Upper lobe of left lung (tissue), 4 donors: ENCODE data around the gene PCDHB15.
"Not testable (repeated sequence)": the region's sequence is repeated elsewhere in the genome, so short reads cannot be mapped to it uniquely, and the experiment has no call there.

Source experiments
- POLR2A ChIP-seq, 4 donors: fragments of 450-650 bp; IDR thresholded peaks; one replicate each; pipeline ENCODE4 v1.5.1; 2016 to 2017; ENCODE audit warnings: antibody characterized with exemption in 4 of 4, mild to moderate bottlenecking in 2 of 4
- POLR2AphosphoS5 ChIP-seq, 2 donors: sonication (generic); formaldehyde crosslinking; IDR thresholded peaks; one replicate each; pipeline ENCODE4 v1.5.1; 2017; ENCODE audit warnings: antibody characterized with exemption in 2 of 2
- TF ChIP-seq, protein P1 (sequence below), 6 experiments: fragments of 450-650 bp in 4 of 6; fragments of 200-600 bp in 2 of 6; sonication (generic) in 2 of 6; IDR thresholded peaks; one replicate each; pipeline ENCODE4 v1.5.1; 2016 to 2019; ENCODE audit warnings: antibody characterized with exemption in 6 of 6

DNA sequence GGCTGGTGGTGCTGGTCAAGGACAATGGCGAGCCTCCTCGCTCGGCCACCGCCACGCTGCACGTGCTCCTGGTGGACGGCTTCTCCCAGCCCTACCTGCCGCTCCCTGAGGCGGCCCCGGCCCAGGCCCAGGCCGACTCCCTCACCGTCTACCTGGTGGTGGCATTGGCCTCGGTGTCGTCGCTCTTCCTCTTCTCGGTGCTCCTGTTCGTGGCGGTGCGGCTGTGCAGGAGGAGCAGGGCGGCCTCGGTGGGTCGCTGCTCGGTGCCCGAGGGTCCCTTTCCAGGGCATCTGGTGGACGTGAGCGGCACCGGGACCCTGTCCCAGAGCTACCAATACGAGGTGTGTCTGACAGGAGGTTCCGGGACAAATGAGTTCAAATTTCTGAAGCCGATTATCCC is 19.8 kb upstream of the PCDHB15 start:
- TF ChIP-seq, protein P1, sequence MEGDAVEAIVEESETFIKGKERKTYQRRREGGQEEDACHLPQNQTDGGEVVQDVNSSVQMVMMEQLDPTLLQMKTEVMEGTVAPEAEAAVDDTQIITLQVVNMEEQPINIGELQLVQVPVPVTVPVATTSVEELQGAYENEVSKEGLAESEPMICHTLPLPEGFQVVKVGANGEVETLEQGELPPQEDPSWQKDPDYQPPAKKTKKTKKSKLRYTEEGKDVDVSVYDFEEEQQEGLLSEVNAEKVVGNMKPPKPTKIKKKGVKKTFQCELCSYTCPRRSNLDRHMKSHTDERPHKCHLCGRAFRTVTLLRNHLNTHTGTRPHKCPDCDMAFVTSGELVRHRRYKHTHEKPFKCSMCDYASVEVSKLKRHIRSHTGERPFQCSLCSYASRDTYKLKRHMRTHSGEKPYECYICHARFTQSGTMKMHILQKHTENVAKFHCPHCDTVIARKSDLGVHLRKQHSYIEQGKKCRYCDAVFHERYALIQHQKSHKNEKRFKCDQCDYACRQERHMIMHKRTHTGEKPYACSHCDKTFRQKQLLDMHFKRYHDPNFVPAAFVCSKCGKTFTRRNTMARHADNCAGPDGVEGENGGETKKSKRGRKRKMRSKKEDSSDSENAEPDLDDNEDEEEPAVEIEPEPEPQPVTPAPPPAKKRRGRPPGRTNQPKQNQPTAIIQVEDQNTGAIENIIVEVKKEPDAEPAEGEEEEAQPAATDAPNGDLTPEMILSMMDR (IDR thresholded peaks at IDR 0.05) = not testable (repeated sequence)
- TF ChIP-seq POLR2A, POLR2AphosphoS5 (IDR thresholded peaks at IDR 0.05): not testable (repeated sequence)
